ENCODE measurements around the gene HCK.

Gene HCK

GRCh38 chr20:32012159-32012688 lies 39.8 kb upstream of the HCK start:
- no peaks in the 10 kb centered on the region for H4K20me1 ChIP-seq (ENCODE audit: insufficient read depth, low read length)
- no peak for DNase-seq
- H3F3A ChIP-seq (ENCODE audit: insufficient read depth, low read length), result no peaks in the 10 kb centered on the region
- H3K9me3 ChIP-seq (replicated peaks; ENCODE audit: insufficient read depth, low read length), result no peaks in the 10 kb centered on the region
- H3K4me2 ChIP-seq (ENCODE audit: low read depth, low read length), result no peak overlapping the region
- no peaks in the 10 kb centered on the region for H3K9me2 ChIP-seq (replicated peaks; ENCODE audit: insufficient read depth, low read length)
- H3K9ac ChIP-seq (ENCODE audit: low read length), result no peak overlapping the region
- no peaks in the 10 kb centered on the region for H3K36me3 ChIP-seq (replicated peaks; ENCODE audit: insufficient read depth, low read length)
- H2AFZ ChIP-seq (ENCODE audit: low read length), result no peak overlapping the region
- H3K4me1 ChIP-seq (ENCODE audit: low read length), result no peaks in the 10 kb centered on the region
- no peak overlapping the region for H3K4me3 ChIP-seq (ENCODE audit: low read length)
- no peaks in the 10 kb centered on the region for H3K79me2 ChIP-seq (ENCODE audit: low read length)
- no peak for TF ChIP-seq EZH2 (optimal IDR thresholded peaks at IDR 0.05; ENCODE audit: low read depth, low read length)
- TF ChIP-seq, protein P1, sequence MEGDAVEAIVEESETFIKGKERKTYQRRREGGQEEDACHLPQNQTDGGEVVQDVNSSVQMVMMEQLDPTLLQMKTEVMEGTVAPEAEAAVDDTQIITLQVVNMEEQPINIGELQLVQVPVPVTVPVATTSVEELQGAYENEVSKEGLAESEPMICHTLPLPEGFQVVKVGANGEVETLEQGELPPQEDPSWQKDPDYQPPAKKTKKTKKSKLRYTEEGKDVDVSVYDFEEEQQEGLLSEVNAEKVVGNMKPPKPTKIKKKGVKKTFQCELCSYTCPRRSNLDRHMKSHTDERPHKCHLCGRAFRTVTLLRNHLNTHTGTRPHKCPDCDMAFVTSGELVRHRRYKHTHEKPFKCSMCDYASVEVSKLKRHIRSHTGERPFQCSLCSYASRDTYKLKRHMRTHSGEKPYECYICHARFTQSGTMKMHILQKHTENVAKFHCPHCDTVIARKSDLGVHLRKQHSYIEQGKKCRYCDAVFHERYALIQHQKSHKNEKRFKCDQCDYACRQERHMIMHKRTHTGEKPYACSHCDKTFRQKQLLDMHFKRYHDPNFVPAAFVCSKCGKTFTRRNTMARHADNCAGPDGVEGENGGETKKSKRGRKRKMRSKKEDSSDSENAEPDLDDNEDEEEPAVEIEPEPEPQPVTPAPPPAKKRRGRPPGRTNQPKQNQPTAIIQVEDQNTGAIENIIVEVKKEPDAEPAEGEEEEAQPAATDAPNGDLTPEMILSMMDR (IDR thresholded peaks at IDR 0.05; ENCODE audit: low read length), result no peak
- TF ChIP-seq EZH2phosphoT487 (IDR thresholded peaks at IDR 0.05; ENCODE audit: low read length), result no peak
- H3K27ac ChIP-seq (ENCODE audit: low read length), result no peak overlapping the region
- H3K27me3 ChIP-seq (replicated peaks; ENCODE audit: insufficient read depth, low read length), result peaks cover 88% of the 10 kb centered on the region

DNA sequence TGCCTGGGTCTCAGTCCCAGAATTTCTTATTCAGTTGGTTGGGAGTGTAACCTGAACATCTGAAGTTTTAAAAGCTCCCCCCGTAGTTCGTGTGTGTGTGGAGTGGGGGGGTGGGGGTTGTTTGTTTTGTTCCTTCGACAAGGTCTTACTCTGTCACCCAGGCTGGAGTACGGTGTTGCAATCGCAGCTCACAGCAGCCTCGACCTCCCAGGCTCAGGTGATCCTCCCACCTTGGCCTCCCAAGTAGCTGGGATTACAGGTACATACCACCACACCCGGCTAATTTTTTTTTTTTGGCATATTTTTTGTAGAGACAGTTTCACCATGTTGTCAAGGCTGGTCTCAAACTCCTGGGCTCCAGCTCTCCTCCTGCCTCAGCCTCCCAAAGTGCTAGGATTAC lies 38.7 kb upstream of the HCK start:
- Histone ChIP-seq H3K27me3 (replicated peaks; ENCODE audit: insufficient read depth, low read length) (peaks cover 82% of the 10 kb centered on the region), H3K27ac (ENCODE audit: low read length) (no peak overlapping the region), H3K9me2 (replicated peaks; ENCODE audit: insufficient read depth, low read length) (no peaks in the 10 kb centered on the region), H3K9ac (ENCODE audit: low read length) (no peak overlapping the region), H3K36me3 (replicated peaks; ENCODE audit: insufficient read depth, low read length) (no peaks in the 10 kb centered on the region), H3K79me2 (ENCODE audit: low read length) (no peaks in the 10 kb centered on the region), H3K9me3 (replicated peaks; ENCODE audit: insufficient read depth, low read length) (no peaks in the 10 kb centered on the region), H3K4me3 (ENCODE audit: low read length) (no peak overlapping the region), H4K20me1 (ENCODE audit: insufficient read depth, low read length) (no peaks in the 10 kb centered on the region), H2AFZ (ENCODE audit: low read length) (no peak overlapping the region), H3K4me2 (ENCODE audit: low read depth, low read length) (no peak overlapping the region), H3K4me1 (ENCODE audit: low read length) (no peaks in the 10 kb centered on the region), H3F3A (ENCODE audit: insufficient read depth, low read length) (no peaks in the 10 kb centered on the region)
- TF ChIP-seq, protein P1 (IDR thresholded peaks at IDR 0.05; ENCODE audit: low read length), result no peak
- TF ChIP-seq EZH2phosphoT487 (IDR thresholded peaks at IDR 0.05; ENCODE audit: low read length) (no peak), EZH2 (optimal IDR thresholded peaks at IDR 0.05; ENCODE audit: low read depth, low read length) (no peak)
- DNase-seq, result no peak

GRCh38 chr20:32017711-32018251 lies 34.3 kb upstream of the HCK start:
- Histone ChIP-seq H2AFZ (ENCODE audit: low read length) (no peak overlapping the region), H3F3A (ENCODE audit: insufficient read depth, low read length) (no peaks in the 10 kb centered on the region), H3K4me1 (ENCODE audit: low read length) (peaks cover 5% of the 10 kb centered on the region; the same call in 1 of the 2 replicates), H4K20me1 (ENCODE audit: insufficient read depth, low read length) (no peaks in the 10 kb centered on the region), H3K27me3 (replicated peaks; ENCODE audit: insufficient read depth, low read length) (peaks cover 78% of the 10 kb centered on the region), H3K79me2 (ENCODE audit: low read length) (no peaks in the 10 kb centered on the region), H3K27ac (ENCODE audit: low read length) (no peak overlapping the region), H3K9me2 (replicated peaks; ENCODE audit: insufficient read depth, low read length) (no peaks in the 10 kb centered on the region), H3K4me2 (ENCODE audit: low read depth, low read length) (peak overlapping the region; percentile 43), H3K9ac (ENCODE audit: low read length) (no peak overlapping the region), H3K4me3 (ENCODE audit: low read length) (peak overlapping the region; percentile 71; the same call in 1 of the 2 replicates), H3K9me3 (replicated peaks; ENCODE audit: insufficient read depth, low read length) (no peaks in the 10 kb centered on the region), H3K36me3 (replicated peaks; ENCODE audit: insufficient read depth, low read length) (no peaks in the 10 kb centered on the region)
- TF ChIP-seq, protein P1 (IDR thresholded peaks at IDR 0.05; ENCODE audit: low read length), result peak; percentile 34
- TF ChIP-seq EZH2phosphoT487 (IDR thresholded peaks at IDR 0.05; ENCODE audit: low read length), result no peak
- peak; percentile 85 for DNase-seq
